H1 (cell line): Measurements from ENCODE around the gene PLK1. TPM values are rescaled to one million over a fixed set of nuclear protein-coding genes. Genes with fewer than 3 reads are reported as not detected.

ENCODE experiments used
- EP300 ChIP-seq, 2 experiments: IDR thresholded peaks; 1 replicate in 1 of 2; 2 replicates in 1 of 2; pipeline ENCODE4 v1.6.1; 2011 to 2012; ENCODE audit warnings: low read depth in 2 of 2, low read length in 2 of 2, mild to moderate bottlenecking in 2 of 2, borderline replicate concordance in 1 of 2, inconsistent platforms in 1 of 2, moderate library complexity in 1 of 2
- RFX5 ChIP-seq: IDR thresholded peaks from 2 replicates; pipeline ENCODE4 v1.6.1; 2011; ENCODE audit warnings: low read depth, low read length, improper control_type of control experiment, borderline replicate concordance
- polyA plus RNA-seq, 7 experiments: library from polyadenylated mRNA; depleted of rRNA in 3 of 7; stranded (reverse) in 5 of 7; unstranded in 2 of 7; fragments of >200 nt in 5 of 7; fragments of 200-250 nt in 2 of 7; gene quantifications; 1 replicate in 5 of 7; 2 replicates in 1 of 7; 4 replicates in 1 of 7; pipeline versions ENCODE4 v1.2.1 to v1.2.3, GENCODE V29; 2011 to 2013; ENCODE audit warnings: missing spikeins in 2 of 7, mixed read lengths in 2 of 7
- total RNA-seq: library from RNA; stranded (reverse); fragmentation: NEBNext Ultra II Directional; extraction: Animal tissue kit (Norgen Biotek cat#: 25700); gene quantifications from 2 replicates; pipeline ENCODE4 v1.2.1, GENCODE V29; 2021

Gene PLK1
- total and polyA plus RNA-seq, 2 of the 8 experiments (the other 6 are each of a cell fraction or from before 2014, with no cell fraction given), result 127 to 139 TPM

- TF ChIP-seq EP300 (IDR thresholded peaks at IDR 0.05; ENCODE audit: borderline replicate concordance in 1 of 2, low read depth in 2 of 2, low read length in 2 of 2) (no peak), RFX5 (no peak)
- TF ChIP-seq, all 59 proteins: peak for 0
Measured at GRCh38 chr16:23663918-23664317, 14.8 kb upstream of the PLK1 start (continued).
